Measurements from ENCODE around the gene C1orf50.

- TF ChIP-seq ZNF8 (CRISPR knock-in tag; IDR thresholded peaks at IDR 0.05) (no peak), TOX (CRISPR knock-in tag; IDR thresholded peaks at IDR 0.05; ENCODE audit: borderline replicate concordance) (no peak)
These were observed 4.8 kb upstream of the C1orf50 start for GRCh38 chr1:42762269-42762668.
